Measurements from ENCODE around the gene NHLRC4.
A peak's percentile ranks its signal among the peaks of the same experiment; 100 is the strongest.

NHLRC4 gene

GRCh38 chr16:608019-608418 is 41.2 kb downstream of the NHLRC4 start:
- H3K4me3 ChIP-seq (IDR thresholded peaks at IDR 0.05; ENCODE audit: insufficient read depth, low read depth, low read length) = no peak overlapping the region
- H3K79me2 ChIP-seq (ENCODE audit: insufficient read depth, low read depth) = peaks cover 9% of the 10 kb centered on the region; the same call in 1 of the 2 replicates
- no peak overlapping the region for H3K9ac ChIP-seq
- H2AFZ ChIP-seq (ENCODE audit: low read depth) = no peak overlapping the region
- H4K20me1 ChIP-seq (ENCODE audit: insufficient read depth) = no peaks in the 10 kb centered on the region
- no peaks in the 10 kb centered on the region for H3K4me1 ChIP-seq (ENCODE audit: low read depth, poor library complexity, severe bottlenecking)
- TF ChIP-seq, protein P1, sequence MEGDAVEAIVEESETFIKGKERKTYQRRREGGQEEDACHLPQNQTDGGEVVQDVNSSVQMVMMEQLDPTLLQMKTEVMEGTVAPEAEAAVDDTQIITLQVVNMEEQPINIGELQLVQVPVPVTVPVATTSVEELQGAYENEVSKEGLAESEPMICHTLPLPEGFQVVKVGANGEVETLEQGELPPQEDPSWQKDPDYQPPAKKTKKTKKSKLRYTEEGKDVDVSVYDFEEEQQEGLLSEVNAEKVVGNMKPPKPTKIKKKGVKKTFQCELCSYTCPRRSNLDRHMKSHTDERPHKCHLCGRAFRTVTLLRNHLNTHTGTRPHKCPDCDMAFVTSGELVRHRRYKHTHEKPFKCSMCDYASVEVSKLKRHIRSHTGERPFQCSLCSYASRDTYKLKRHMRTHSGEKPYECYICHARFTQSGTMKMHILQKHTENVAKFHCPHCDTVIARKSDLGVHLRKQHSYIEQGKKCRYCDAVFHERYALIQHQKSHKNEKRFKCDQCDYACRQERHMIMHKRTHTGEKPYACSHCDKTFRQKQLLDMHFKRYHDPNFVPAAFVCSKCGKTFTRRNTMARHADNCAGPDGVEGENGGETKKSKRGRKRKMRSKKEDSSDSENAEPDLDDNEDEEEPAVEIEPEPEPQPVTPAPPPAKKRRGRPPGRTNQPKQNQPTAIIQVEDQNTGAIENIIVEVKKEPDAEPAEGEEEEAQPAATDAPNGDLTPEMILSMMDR (conservative IDR thresholded peaks at IDR 0.05; ENCODE audit: low read depth, low read length) = no peak
- H3K27me3 ChIP-seq (ENCODE audit: insufficient read depth, low read depth) = no peaks in the 10 kb centered on the region
- no peak overlapping the region for H3K27ac ChIP-seq
- H3K36me3 ChIP-seq (ENCODE audit: insufficient read depth) = no peaks in the 10 kb centered on the region
- no peak overlapping the region for H3K4me2 ChIP-seq

DNA sequence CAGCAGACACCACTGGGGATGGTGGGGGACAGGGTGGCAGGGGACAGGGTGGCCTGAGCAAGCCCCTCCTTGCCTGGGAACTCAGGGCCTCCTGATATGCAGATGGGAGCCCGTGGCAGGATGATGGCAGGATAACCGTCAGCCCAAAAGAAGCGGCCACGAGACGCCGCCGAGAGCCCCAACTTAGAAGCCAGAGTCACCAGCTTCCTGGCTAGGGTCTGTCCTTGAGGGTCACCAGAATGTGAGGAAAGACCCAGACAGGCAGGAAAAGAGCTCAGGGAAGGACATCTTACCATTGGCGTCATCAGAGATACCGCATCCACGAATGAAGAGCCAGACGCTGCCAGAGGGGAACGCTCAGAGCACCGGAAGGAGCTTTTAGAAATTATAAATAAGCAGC is 42.5 kb downstream of the NHLRC4 start:
- H3K4me2 ChIP-seq = no peak overlapping the region
- no peaks in the 10 kb centered on the region for H4K20me1 ChIP-seq (ENCODE audit: insufficient read depth)

DNA sequence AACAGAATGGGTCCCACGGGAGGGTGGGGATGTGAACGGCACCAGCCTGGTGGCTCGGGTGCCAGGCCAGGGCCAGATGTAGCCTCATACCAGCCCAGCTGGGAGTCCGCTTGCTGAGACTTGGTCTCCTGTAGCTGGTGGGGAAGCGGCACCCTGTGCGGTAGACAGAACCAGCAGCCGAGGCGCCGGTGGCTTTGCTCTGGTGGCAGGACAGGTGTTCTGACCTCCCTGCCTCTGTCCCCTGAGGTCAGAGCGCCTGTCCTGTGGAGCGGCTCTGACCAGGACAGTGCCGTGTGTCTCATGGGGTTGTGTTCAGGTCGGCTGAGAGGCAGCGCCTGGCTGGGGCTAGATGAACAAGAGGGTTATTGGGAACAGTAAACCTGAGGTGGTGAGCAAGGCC is 43.2 kb downstream of the NHLRC4 start:
- H3K79me2 ChIP-seq (ENCODE audit: insufficient read depth, low read depth) = peaks cover 2% of the 10 kb centered on the region; the same call in 1 of the 2 replicates
- H3K27me3 ChIP-seq (ENCODE audit: insufficient read depth, low read depth) = no peaks in the 10 kb centered on the region
- no peak overlapping the region for H3K9ac ChIP-seq
- no peak overlapping the region for H3K27ac ChIP-seq
- no peak overlapping the region for H3K4me3 ChIP-seq (IDR thresholded peaks at IDR 0.05; ENCODE audit: insufficient read depth, low read depth, low read length)
- H3K4me2 ChIP-seq = no peak overlapping the region
- H3K36me3 ChIP-seq (ENCODE audit: insufficient read depth) = no peaks in the 10 kb centered on the region
- TF ChIP-seq, protein P1 (conservative IDR thresholded peaks at IDR 0.05; ENCODE audit: low read depth, low read length) = no peak
- no peaks in the 10 kb centered on the region for H4K20me1 ChIP-seq (ENCODE audit: insufficient read depth)
- no peaks in the 10 kb centered on the region for H3K4me1 ChIP-seq (ENCODE audit: low read depth, poor library complexity, severe bottlenecking)
- no peak overlapping the region for H2AFZ ChIP-seq (ENCODE audit: low read depth)

More for the DNA sequence above, 42.5 kb downstream of the NHLRC4 start:
- H3K4me1 ChIP-seq (ENCODE audit: low read depth, poor library complexity, severe bottlenecking) = no peaks in the 10 kb centered on the region
- H3K36me3 ChIP-seq (ENCODE audit: insufficient read depth) = no peaks in the 10 kb centered on the region
- H3K4me3 ChIP-seq (IDR thresholded peaks at IDR 0.05; ENCODE audit: insufficient read depth, low read depth, low read length) = no peak overlapping the region
- TF ChIP-seq, protein P1 (conservative IDR thresholded peaks at IDR 0.05; ENCODE audit: low read depth, low read length) = no peak
- no peaks in the 10 kb centered on the region for H3K27me3 ChIP-seq (ENCODE audit: insufficient read depth, low read depth)
- no peak overlapping the region for H3K27ac ChIP-seq
- H3K79me2 ChIP-seq (ENCODE audit: insufficient read depth, low read depth) = peaks cover 8% of the 10 kb centered on the region; the same call in 1 of the 2 replicates
- H3K9ac ChIP-seq = no peak overlapping the region
- H2AFZ ChIP-seq (ENCODE audit: low read depth) = no peak overlapping the region

DNA sequence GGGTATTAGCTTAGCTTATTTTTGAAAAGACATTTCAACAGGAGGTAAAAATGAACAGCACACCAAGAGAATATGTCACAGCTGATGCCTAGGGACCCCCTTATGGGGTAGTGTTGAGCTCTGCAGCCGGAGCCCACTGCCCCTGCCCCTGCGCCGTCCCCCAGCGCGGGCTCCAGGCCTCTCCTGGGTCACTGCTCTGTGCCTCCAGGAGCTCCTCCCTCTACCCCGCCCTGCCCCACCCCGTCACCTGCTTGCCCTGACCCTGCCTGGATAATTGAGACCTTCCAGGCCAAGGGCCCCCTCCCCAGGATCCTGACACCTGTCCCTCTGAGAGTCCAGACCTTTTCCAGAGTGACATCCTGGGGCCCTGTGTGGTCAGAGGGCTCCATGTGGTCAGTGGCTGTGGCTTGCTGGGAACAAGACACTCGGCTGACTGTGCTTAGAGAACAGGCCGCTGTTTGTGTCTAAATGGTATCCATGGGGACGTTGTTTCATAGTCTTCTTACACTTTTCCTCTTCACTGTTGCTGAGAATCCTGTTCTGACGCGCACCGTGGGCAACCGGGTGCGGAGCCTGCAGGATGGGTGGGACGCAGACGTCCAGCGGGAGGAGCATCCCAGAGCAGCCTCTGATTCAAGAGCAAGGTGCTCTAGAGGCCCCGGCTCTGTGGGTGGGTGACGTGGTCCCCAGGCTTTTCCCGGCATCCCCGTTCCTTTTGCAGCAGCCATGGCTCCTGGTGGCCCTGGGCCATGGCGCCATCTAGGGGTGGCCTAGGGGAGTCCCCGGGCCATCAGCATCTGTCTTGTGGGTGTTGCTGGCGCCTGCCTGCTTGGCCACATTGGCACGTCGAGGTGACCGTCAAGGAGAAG is 43.9 kb downstream of the NHLRC4 start:
- H3K27me3 ChIP-seq (ENCODE audit: insufficient read depth, low read depth) = no peaks in the 10 kb centered on the region
- H3K36me3 ChIP-seq (ENCODE audit: insufficient read depth) = no peaks in the 10 kb centered on the region
- H3K4me1 ChIP-seq (ENCODE audit: low read depth, poor library complexity, severe bottlenecking) = no peaks in the 10 kb centered on the region
- H4K20me1 ChIP-seq (ENCODE audit: insufficient read depth) = no peaks in the 10 kb centered on the region
- H3K9ac ChIP-seq = no peak overlapping the region
- TF ChIP-seq, protein P1 (conservative IDR thresholded peaks at IDR 0.05; ENCODE audit: low read depth, low read length) = peak; percentile 41
- no peak overlapping the region for H3K27ac ChIP-seq
- H3K4me2 ChIP-seq = no peak overlapping the region
- peaks cover 3% of the 10 kb centered on the region; the same call in 1 of the 2 replicates for H3K79me2 ChIP-seq (ENCODE audit: insufficient read depth, low read depth)
- H2AFZ ChIP-seq (ENCODE audit: low read depth) = no peak overlapping the region
- H3K4me3 ChIP-seq (IDR thresholded peaks at IDR 0.05; ENCODE audit: insufficient read depth, low read depth, low read length) = no peak overlapping the region
